ENCODE measurements around the gene FKBP1A.

DNA sequence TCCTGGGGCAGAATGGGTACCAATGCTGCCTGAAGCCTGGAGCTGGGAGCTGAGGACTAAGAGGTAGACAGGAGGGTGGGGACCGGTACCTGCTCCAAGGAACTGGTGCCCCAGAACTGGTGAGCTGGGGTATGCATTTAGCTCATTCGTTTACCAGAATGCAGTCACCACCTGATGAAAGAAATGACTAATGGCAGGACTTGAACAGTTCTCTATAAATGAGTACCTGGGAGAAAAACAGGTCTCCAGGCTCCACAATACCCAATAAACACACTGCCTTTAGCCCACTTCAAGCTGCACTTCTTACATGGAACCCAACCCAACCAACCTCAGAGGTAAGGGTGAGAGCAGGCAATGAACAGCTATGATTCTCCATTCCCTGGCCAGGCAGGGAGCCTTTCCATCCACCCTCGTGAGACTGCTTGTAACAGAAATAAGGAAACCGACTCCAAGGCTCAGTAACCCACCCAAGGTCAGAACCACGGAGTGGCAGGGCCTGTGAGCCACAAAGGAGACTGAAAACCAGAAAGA is 15.4 kb downstream of the FKBP1A start:
- TF ChIP-seq, protein P1, sequence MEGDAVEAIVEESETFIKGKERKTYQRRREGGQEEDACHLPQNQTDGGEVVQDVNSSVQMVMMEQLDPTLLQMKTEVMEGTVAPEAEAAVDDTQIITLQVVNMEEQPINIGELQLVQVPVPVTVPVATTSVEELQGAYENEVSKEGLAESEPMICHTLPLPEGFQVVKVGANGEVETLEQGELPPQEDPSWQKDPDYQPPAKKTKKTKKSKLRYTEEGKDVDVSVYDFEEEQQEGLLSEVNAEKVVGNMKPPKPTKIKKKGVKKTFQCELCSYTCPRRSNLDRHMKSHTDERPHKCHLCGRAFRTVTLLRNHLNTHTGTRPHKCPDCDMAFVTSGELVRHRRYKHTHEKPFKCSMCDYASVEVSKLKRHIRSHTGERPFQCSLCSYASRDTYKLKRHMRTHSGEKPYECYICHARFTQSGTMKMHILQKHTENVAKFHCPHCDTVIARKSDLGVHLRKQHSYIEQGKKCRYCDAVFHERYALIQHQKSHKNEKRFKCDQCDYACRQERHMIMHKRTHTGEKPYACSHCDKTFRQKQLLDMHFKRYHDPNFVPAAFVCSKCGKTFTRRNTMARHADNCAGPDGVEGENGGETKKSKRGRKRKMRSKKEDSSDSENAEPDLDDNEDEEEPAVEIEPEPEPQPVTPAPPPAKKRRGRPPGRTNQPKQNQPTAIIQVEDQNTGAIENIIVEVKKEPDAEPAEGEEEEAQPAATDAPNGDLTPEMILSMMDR (tag by site-specific recombination; IDR thresholded peaks at IDR 0.05), result no peak
- no peak for TF ChIP-seq KLF16 (tag by site-specific recombination; IDR thresholded peaks at IDR 0.05)
- no peak for TF ChIP-seq ZSCAN30 (tag by site-specific recombination; IDR thresholded peaks at IDR 0.05)
- no peak for TF ChIP-seq ZNF324 (tag by site-specific recombination; IDR thresholded peaks at IDR 0.05)
- TF ChIP-seq ZNF792 (tag by site-specific recombination; IDR thresholded peaks at IDR 0.05), result no peak
- TF ChIP-seq KLF10 (tag by site-specific recombination; IDR thresholded peaks at IDR 0.05), result no peak
- no peak for TF ChIP-seq YY1 (tag by site-specific recombination; IDR thresholded peaks at IDR 0.05)
- no peak for TF ChIP-seq SCRT2 (tag by site-specific recombination; IDR thresholded peaks at IDR 0.05)
- no peak for TF ChIP-seq ZNF248 (tag by site-specific recombination; IDR thresholded peaks at IDR 0.05)
